GM18502 (cell line): ENCODE results near the gene GPC1.

ENCODE experiments used
- ATAC-seq: cut with Tn5 transposase; IDR thresholded peaks from one replicate; pipeline ENCODE4 v1.9.1; 2021; ENCODE audit warnings: mild to moderate bottlenecking; ENCODE audit not compliant: unreplicated experiment, poor library complexity

GPC1 gene

DNA sequence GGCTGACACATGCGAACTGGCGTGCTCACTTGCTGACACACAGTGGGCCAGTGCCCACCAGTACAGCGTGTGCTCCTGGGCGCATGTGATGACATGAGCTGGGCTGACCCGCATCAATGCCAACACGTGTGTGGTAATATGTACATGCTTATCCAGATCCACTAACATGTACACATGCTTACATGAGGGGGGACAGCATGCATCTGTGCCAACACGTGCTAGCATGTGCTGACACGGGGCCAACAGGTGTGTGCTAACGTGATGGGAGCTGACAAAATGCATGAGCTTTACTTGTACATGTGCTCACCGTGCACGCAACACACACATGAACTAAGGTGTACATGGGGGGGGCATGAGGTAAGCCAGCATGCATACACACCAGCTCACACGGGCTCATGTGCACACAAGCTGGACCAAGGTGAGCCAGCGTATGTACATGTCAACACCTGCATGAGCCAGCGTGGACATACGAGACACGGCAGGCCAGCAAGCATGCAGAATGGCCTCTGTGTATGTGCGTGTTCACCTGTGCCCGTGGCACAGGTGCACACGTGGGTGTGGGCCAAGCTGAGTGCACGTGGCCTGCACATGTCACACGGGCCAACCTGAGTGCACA lies 28.5 kb downstream of the GPC1 start:
- no peak for ATAC-seq

DNA sequence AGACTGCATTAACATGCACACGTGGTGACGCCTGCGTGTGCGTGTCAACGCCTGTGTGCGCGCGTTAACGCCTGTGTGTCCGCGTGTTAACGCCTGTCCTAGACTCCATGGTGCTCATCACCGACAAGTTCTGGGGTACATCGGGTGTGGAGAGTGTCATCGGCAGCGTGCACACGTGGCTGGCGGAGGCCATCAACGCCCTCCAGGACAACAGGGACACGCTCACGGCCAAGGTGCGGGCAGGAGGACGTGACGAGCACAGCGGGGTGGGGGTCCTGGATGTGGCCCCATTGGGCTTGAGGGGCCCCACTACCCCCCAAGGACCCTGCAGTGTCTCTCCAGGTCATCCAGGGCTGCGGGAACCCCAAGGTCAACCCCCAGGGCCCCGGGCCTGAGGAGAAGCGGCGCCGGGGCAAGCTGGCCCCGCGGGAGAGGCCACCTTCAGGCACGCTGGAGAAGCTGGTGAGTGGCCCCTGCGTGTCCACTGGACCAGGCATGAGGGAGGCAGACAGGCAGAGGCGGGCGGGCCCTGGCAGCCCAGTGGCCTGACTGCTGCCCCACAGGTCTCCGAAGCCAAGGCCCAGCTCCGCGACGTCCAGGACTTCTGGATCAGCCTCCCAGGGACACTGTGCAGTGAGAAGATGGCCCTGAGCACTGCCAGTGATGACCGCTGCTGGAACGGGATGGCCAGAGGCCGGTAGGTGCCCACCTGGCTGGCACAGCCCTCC lies 29.2 kb downstream of the GPC1 start:
- no peak for ATAC-seq

DNA sequence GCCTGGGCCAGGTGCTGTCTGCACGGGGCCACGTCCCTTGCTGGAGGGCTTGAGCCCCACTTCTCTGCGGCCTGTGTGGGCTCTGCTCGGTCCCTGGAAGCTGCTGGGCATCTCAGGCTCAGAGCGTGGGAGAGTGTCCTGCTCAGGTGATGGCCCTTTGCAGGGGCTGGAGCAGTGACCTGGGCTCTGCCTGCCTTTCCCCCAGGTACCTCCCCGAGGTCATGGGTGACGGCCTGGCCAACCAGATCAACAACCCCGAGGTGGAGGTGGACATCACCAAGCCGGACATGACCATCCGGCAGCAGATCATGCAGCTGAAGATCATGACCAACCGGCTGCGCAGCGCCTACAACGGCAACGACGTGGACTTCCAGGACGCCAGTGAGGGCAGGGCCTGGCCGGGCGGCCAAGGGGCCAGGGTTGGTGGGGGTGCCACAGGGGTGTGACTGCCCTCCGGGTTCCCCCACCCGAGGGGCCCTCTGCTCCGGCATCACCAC lies 29.9 kb downstream of the GPC1 start:
- ATAC-seq: no peak

DNA sequence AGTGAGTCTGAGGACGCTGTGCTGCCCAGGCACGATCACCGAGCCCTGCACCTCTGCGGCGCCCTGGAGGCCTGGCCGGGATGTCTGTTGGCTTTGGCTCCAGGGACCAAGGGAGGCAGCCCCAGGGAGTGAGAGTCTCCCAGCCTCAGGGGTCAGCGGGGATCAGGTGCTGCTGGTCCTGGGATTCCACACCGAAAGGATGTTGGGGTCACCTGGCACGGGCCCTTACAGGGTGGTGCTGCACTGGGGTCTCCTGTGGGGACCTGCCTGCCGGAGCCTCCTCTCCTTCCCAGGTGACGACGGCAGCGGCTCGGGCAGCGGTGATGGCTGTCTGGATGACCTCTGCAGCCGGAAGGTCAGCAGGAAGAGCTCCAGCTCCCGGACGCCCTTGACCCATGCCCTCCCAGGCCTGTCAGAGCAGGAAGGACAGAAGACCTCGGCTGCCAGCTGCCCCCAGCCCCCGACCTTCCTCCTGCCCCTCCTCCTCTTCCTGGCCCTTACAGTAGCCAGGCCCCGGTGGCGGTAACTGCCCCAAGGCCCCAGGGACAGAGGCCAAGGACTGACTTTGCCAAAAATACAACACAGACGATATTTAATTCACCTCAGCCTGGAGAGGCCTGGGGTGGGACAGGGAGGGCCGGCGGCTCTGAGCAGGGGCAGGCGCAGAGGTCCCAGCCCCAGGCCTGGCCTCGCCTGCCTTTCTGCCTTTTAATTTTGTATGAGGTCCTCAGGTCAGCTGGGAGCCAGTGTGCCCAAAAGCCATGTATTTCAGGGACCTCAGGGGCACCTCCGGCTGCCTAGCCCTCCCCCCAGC lies 30.5 kb downstream of the GPC1 start:
- ATAC-seq: no peak

DNA sequence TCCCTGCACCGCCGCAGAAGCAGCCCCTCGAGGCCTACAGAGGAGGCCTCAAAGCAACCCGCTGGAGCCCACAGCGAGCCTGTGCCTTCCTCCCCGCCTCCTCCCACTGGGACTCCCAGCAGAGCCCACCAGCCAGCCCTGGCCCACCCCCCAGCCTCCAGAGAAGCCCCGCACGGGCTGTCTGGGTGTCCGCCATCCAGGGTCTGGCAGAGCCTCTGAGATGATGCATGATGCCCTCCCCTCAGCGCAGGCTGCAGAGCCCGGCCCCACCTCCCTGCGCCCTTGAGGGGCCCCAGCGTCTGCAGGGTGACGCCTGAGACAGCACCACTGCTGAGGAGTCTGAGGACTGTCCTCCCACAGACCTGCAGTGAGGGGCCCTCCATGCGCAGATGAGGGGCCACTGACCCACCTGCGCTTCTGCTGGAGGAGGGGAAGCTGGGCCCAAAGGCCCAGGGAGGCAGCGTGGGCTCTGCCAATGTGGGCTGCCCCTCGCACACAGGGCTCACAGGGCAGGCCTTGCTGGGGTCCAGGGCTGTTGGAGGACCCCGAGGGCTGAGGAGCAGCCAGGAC lies 31.2 kb downstream of the GPC1 start:
- ATAC-seq: no peak

DNA sequence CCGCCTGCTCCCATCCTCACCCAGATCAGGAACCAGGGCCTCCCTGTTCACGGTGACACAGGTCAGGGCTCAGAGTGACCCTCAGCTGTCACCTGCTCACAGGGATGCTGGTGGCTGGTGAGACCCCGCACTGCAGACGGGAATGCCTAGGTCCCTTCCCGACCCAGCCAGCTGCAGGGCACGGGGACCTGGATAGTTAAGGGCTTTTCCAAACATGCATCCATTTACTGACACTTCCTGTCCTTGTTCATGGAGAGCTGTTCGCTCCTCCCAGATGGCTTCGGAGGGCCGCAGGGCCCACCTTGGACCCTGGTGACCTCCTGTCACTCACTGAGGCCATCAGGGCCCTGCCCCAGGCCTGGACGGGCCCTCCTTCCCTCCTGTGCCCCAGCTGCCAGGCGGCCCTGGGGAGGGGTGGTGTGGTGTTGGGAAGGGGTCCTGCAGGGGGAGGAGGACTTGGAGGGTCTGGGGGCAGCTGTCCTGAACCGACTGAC lies 31.7 kb downstream of the GPC1 start:
- no peak for ATAC-seq

DNA sequence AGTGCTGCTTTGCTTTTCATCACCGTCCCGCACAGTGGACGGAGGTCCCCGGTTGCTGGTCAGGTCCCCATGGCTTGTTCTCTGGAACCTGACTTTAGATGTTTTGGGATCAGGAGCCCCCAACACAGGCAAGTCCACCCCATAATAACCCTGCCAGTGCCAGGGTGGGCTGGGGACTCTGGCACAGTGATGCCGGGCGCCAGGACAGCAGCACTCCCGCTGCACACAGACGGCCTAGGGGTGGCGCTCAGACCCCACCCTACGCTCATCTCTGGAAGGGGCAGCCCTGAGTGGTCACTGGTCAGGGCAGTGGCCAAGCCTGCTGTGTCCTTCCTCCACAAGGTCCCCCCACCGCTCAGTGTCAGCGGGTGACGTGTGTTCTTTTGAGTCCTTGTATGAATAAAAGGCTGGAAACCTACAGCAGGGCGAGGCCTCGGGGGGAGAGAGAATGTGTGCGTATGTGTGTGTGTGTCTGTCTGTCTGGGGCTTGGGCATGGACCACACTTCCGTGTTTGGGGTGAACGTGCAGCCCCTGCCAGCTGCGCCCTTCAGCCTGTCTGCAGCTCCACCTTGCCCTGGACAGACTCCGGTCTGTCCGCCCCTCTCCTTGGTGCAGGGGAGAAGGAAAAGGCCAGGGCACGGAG lies 32.3 kb downstream of the GPC1 start:
- no peak for ATAC-seq

DNA sequence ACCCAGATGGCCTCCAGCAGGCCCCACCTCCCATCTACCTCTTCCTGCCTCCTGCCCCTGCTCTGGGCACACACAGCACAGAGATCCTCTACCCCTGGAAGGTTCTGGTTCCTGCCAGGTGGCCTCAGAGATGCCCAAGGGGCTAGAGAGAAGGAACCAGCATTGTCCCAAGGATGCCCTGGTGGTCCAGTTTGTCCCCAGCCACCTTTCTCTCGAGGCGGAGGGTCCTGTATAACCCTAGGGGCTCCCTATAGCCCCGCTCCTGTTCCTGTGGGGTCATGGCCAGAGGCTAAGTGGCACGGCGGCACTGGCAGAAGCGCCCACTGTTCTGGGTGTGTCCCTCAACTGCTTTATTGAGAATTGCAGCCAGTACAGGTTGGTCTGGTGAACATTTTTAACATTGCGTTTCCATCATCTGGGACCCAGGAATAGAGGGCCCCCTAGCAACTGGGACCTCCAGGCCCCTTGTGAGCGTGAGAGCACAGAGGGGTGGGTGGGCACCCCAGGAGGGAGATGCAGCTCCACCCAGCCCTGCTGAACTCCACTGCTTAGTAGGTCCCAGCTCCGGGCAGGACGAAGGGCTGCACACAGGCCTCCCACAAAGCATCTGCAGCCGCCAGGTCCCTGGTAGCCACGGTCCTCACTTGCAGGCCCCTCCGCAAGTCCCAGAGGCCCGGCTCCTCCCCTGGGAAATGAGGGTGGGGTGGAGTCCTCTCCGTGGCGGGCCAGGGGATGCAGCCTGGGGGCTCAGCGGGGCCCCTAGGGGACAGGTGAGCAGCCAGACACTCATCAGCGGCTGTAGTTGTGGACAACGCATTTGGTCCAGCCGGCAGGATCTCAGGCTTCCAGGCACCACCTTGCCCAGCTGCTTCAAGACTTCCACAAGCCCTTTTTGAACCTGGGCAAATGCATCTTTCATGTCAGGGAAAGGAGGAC lies 33.1 kb downstream of the GPC1 start:
- no peak for ATAC-seq

DNA sequence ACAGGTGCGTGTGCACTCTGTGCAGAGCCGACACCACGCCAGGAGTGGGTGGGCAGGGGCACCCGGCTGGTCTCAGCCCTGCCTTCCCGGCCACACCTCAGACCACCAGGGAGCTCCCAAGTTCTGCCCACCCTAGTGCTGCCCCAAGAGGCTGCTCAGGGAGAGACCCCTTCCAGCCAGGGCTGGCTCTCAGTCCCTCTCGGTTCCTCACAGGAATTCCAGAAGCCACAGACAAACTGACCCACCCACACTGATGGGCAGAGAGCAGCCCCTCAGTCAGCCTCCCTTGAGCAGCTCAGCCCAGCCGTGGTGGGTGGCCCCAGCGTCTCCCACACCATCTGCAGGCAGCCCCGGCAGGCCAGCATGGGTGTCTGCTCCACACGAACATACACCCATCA lies 33.8 kb downstream of the GPC1 start:
- ATAC-seq: no peak

DNA sequence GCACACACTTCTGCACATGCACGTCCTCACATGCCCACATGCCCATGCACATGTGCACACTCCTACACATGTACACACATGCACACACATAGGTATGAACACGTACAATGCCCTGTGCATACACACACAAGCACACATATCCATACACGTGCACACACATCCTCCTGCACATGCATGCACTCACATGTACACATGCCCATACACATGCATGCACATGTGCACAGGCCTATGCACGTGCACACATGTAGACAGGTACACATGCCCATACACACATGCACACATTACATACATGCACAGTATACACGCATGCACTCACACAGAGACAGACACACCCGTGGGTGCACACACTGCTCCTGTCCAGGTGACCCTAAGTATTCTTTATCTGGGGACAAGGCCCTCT lies 34.3 kb downstream of the GPC1 start:
- ATAC-seq: no peak

DNA sequence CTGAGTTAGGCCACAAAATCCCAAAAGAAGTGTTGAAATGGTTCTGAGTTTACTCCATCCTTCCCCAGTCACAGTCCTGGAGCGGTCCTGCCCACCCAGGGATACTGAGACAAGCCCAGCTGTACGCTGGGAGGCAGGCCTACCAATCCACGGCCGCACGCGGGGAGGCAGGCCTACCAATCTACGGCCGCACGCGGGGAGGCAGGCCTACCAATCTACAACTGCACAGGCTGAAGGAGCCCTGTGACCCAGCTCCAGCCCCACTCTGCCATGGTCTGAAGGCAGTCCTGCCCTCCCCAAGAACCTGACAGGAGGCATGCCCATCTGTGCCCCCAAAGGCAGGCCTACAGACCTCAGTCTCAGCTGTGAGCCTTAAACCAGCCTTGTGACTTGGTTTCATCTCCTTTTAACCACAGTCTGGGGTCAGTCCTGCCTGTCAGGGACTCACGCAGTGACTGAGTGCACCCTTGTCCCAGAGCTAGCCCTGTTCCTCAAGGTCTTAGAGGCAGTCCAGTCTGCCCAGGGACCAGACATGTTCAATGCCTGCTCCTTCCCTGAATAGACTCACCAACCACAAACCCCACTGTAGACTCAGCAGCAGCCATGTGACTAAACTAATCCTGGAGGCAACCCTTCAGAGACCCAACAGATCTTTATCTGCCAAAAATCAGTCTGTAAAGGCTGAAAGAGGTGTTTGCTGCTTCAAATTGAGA lies 36.8 kb downstream of the GPC1 start:
- no peak for ATAC-seq

DNA sequence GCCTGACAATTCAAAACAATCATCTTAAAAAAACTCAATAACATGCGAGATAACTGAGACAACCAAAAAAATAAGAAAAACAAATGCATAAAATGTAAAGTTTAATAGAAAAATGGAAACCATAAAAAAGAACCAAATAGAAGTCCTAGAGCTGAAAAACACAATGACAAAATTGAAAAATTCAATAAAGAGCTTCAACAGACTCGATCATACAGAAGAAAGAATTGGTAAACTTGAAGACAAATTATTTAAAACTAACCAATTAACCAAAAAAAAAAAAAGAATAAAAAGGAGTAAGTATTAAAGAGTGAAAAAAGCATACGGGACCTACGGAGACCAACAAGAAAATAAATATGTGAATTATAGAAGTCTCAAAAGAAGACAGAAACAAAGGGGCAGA lies 37.7 kb downstream of the GPC1 start:
- ATAC-seq: no peak

DNA sequence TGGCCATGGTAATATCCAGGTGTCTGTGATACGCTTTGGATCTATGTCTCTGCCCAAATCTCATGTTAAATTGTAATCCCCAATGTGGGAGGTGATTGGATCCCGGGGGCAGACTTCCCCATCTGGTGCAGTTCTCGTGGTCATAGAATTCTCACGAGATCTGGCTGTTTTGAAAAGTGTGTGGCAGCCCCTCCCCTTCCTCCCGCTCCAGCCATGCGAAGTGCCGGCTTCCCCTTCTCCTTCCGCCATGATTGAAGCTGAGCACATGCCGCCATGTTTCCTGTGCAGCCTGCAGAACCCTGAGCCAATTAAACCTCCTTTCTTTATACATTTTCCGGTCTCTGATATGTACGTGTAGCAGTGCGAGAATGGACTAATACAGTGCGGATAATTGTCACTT lies 42.5 kb downstream of the GPC1 start:
- no peak for ATAC-seq

DNA sequence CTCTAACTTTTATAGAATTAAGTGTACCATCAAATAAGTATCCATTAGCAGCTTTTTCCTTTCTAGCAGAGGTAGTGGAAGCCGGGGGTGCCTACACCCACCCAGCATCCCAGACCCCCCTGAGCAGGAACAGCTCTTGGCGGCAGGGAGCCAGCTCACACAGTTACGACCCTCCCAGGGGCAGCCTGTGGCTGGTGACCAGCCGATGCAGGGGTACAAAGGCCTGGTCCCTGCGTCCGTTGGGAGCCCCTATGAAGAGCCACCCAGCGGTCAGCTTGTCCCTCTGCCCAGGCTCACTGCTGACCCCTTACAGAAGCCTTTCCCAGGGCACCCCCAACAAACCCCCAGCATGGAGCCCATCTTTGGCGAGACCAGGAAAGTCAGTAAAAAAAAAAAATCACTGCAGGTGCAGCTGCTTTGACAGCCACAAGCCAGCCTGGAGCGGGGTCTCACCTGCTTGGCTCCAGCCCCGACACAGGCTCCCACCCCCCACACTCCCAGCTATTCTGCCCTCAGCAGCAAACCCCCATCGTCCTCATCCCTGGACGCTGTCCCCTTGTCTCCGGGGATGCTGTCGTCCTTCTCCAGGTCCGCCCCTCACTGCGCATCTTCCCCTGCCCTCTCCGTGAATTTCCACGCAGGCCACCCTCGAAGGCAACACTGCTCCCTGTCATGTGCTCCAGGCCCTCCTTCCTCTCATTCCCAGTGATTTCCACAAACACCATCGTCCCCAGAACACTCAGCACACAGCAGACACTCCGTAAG lies 43.1 kb downstream of the GPC1 start:
- ATAC-seq: no peak

DNA sequence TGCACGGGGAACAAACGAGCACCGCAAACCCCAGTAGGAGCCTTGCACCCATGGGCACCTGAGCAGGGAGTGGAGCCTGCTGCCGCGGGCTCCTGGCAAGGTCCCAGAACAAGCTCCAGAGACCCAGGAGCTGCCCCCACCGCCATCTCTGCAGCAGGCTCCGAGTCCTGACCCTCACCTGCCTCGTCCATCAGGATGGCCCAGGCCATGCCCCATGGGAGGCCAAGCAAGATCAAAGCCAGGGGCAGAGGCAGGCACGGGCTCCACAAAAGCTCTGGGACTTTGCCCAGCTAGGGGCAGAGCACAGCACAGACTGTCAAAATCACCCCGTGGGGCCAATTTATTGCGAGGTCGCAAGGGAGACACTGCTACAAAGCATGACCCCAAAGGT lies 43.6 kb downstream of the GPC1 start:
- no peak for ATAC-seq

DNA sequence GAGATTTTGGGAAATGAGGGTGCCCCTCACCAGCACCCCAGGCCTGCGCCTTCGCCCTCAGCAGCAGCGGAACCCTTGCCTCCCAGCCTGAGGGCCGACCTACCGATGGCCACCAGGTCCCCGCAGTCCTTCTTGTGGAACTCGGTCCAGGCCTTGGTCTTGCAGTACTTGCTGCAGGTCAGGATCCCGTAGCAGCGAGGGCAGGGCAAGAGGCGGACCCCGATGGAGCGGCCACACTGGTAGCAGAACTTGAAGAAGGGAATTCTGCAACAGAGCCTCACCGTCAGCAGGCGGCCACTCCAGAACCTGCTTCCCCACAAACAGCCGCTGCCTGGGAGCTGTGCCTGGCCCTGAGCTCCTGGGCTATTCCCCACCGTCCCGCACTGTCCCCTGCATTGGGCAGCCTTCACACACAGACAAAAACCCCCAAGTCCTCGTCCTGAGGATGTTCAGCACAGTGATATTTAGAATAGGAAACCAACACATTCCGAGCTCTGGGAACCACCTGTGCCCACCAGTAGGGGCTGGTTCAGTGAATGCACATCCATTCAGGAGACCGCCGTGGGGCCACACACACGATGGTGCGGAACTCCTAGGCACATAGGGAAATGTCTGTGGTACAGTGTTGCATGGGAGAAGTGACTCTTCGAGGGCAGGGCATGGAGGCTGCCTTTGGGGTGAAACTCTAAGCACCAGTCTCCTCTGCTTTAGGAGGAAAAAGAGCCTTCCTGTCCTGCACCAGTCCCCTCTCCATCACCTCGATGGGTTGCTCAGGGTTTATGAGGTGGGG lies 45.6 kb downstream of the GPC1 start:
- no peak for ATAC-seq

DNA sequence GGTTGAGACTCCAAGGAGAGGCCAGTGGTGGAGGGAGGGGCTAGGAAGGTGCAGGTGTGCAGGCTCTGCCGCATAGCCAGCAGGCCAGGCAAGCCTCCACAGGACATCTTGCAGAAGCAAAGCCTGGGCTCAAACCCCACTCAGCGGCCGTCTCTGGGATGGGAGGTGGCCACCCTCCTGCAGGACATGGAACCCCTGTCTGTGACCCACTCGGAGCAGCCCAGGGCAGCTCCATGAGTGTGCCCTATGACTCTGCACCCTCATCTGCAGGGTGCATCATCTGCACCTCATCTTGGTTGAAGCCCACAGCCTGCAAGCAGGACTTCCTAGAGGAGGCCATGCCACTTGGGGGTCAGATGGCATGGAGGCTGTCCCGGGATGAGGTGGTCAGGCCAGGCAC lies 46.3 kb downstream of the GPC1 start:
- ATAC-seq: no peak
